HG02759 (cell line): ENCODE measurements around the gene MAN1A1.

ENCODE experiments used
- ATAC-seq: cut with Tn5 transposase; IDR thresholded peaks from one replicate; pipeline ENCODE4 v1.9.1; 2021; ENCODE audit warnings: mild to moderate bottlenecking, moderate library complexity; ENCODE audit not compliant: unreplicated experiment

Gene MAN1A1

DNA sequence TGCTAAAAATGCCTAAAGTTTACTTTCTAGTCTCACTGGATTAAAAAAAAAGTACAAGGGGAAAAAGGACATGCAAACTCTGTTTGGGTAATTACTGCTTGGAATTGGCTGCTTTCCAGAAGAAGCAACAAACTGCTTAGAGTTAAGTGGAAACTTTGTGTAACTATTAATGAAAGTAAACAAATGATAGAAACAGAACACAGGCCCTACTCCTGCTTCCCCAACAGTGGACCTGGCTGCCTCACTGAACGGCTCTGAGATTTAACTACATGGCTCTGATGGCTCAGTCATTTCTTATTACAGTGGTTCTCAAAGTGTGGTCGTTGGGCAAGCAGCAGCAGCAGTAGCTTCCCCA, 108.5 kb downstream of the MAN1A1 start:
- ATAC-seq = peak; percentile 79

- ATAC-seq = peak; percentile 46
These were observed 109.1 kb downstream of the MAN1A1 start for GRCh38 chr6:119240257-119241110.

DNA sequence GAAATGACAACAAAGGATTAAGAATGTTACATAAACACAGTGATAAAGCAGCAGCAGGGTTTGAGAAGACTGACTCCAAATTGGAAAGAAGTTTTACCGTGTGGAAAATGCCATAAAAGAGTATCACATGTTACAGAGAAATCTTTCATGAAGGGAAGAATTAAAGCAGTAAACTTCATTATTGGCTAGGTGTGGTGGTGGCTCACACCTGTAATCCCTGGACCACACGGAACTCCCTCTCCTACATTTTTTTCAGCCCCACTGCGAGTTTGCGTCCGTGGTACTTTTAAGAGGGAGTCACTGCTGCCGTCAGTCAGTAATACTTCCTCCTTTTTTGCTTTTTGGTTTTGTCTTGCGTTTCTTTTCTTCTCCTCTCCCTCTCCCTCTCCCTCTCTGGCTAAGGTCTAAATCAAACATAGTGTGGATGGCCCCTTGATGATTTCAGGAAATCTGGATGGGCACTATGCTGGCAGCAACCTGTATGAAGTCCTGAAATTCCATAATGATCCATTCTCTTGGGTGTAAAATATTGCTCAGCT, 112.3 kb downstream of the MAN1A1 start:
- ATAC-seq = no peak

- no peak for ATAC-seq
These were observed 114.6 kb downstream of the MAN1A1 start for GRCh38 chr6:119234941-119235340.

DNA sequence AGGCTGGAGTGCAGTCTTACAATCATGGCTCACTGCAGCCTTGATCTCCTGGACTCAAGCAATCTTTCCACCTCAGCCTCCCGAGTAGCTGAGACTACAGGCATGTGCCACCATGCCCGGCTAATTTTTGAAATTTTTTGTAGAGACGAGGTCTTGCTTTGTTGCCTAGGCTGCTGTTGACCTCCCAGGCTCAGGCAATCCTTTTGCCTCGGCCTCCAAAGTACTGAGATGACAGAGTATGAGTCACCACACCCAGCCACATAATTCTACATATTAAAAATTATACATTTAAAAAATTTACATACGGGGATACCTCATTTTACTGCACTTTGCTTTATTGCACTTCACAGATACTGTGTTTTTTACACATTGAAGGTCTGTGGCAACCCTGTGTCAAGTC, 115.1 kb downstream of the MAN1A1 start:
- ATAC-seq = no peak

GRCh38 chr6:119233312-119233984, 116.1 kb downstream of the MAN1A1 start:
- ATAC-seq = no peak

DNA sequence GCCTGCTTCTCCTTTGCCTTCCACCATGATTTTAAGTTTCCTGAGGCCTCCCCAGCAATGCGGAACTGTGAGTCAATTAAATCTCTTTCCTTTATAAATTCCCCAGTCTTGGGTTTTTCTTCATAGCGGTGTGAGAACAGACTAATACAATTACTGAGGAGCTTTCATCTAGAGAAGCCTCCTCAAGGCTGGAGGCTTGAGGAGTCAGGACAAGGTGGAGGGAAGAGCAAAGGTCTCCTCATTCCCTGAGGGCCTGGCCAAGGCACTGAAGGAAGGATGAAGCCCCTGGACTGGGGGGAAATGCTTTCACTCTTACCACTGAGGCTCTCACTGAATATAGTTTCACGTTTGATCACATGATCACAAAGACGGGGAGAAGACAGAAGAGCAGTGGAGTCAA, 118.2 kb downstream of the MAN1A1 start:
- no peak for ATAC-seq

DNA sequence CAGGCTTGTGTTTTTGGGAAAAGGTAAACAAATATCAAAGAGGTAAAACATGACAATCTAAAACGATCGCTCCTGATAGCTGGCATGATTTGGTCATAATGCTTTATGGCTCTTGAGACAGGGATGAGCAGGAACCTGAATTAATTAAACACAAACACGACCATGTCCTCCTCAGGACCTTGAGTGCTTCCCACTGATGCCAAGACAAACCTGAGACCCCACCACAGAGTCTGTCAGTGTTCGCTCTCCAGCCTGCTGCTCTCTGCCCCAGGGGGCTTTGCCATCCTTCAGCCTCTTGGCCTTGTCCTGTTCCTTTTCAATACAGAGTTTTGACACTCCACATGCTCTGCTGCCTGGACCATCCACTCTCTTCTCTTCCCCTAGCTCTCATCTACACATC, 119.4 kb downstream of the MAN1A1 start:
- no peak for ATAC-seq

DNA sequence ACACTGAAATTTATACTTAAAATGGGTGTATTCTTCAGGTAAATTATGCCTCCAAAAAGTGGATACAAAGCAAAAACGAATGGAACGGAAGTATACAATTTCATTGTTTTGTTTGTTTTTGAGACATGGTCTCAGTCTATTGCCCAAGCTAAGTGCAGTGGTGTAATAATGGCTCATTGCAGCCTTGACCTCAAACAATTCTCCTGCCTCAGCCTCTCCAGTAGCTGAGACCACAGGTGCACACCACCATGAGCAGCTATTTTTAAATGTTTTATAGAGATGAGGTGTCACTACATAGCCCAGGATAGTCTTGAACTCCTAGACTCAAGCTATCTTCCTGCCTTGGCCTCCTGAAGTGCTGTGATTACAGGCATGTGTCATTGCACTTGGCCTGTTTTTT, 122.2 kb downstream of the MAN1A1 start:
- ATAC-seq = no peak

DNA sequence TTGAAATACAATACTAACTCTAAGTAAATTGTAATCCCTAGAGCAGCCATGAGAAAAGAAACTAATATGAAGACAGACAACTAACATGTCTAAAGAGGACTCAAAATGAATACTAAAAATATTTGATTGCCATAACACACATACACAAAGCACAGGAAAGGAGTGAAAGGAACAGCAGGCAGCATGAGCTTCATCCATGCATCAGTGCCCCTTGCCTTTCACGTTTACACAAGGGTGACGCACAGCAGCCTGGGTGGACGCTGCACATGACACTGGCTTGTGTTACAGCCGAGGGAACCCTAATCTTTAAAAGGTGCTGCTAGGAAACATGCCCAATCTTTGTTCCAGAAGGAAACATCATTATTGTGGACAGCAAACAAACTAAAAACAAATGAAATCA, 123.5 kb downstream of the MAN1A1 start:
- no peak for ATAC-seq

GRCh38 chr6:119224095-119224701, 125.4 kb downstream of the MAN1A1 start:
- no peak for ATAC-seq

GRCh38 chr6:119220452-119220851, 129.1 kb downstream of the MAN1A1 start:
- ATAC-seq = no peak

DNA sequence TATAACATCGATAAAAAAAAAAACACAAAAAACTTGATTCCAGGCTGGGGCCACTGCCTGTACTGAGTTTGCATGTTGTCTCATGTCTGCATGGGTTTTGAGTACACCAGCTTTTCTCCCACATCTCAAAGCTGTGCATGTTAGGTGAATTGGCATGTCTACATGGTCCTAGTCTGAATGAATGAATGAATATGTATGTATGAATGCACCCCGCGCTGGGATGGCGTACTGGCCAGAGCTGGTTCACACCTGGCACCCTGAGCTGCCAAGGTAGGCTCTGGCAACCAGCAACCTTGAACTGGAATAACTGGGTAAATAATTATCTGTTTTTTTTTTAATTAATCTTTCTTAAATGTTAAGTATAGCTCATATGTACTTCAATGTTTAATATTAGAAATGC, 131.0 kb downstream of the MAN1A1 start:
- ATAC-seq = no peak

DNA sequence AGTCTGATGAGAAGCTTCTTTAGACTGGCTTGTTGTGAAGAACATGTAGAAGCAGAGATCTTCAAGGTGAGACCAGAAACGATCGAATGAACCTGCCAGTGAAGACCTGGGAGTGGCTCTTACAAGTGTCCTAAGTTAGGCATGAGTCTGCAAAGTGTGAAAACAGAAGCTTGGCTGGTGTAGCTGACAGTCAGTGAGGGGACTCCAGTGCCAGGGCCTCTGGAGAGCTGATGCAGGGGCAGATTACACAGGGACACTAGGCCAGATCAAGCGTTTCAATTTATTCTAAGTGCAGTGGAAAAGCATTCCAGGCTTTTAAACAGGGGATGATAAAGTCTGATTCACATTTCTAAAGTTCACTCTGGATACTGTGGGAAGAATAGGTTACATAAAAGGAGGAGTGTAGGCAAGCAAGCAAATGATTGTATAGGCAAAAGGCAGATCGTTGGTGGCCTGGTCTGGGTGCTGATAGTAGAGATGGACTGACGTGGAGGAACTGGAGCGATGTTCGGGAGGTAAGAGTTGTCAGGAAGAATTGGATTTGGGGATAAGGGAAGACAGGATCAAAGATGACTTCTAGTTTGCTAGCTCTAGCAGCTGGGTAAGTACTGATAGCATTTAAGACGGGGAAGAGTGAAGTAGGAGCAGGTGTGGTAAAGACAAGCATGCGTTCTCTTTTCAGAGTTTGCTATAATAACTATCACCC, 133.5 kb downstream of the MAN1A1 start:
- ATAC-seq = no peak

DNA sequence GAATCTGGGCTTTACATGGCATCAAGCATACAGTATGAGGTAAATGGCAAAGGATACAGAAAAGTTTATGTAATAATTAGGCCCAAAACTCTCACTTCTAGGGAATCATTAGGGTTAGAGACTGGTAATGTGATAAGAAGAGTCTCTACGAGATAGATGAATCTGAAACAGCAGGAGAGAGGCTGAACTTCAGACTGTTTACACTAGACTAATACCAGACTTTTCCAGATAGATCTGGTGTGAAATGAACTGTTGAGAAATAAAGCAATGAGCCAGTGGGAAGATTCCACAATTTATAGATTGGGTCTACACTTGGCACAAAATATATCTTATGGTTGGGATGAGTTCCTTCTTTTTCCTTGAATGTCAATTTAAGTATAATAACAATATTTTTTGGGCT, 134.3 kb downstream of the MAN1A1 start:
- no peak for ATAC-seq

DNA sequence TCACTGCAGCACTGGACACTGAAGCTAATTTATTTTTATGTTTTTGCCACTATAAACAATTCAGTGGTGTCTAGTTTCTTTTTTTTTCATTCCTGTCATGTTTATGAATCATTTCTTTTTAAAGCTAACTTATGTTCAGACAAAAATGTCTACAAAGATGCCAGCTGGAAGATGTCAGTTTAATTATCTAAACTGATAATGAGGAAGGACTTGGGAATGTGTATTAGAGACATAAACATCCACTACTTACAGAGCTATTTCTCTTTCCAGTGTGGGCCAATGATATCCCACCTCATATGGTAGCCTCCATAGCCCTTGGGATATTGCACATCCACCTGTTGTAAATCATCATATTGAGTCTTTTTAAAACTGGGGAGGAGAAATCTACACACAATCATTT, 139.0 kb downstream of the MAN1A1 start:
- ATAC-seq = no peak

DNA sequence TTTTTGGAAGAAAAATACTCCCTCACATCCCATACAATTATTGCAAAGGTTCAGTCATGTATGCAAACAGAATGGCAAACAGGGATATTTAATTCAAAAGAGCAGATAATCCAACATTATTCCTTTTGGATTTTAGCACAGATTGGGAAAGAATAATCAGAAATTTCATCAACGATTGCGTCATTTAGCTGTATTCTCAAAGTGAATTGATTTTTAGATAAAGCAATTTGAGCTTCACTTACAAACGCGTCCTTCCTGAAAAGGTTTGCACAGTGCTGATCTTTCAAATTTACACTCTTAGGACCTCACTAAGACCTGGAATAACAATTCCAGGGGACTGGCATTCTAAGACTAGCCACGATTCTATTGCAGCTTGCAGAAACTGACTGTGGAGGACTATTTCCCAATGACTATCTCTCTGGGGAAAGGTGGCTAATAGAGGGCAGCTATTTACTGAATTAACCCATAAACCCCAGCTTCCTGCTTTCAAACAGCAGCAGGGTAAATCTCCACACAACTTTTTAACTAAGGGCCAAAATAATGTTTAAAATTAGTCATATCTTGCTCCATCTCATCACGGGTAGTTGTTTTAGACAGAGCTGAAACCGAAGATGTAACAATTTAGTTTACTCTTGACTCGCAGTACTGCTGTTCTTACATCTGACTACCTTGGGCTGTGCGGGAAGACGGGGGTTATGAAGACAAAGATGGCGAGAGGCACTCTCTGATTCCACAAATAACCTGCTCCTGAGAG, 139.9 kb downstream of the MAN1A1 start:
- peak; percentile 59 for ATAC-seq

GRCh38 chr6:119207971-119208725, 141.4 kb downstream of the MAN1A1 start:
- ATAC-seq = no peak

- no peak for ATAC-seq
These were observed 142.2 kb downstream of the MAN1A1 start for GRCh38 chr6:119207327-119207726.
